Cardiac muscle cell (in vitro differentiated cells and primary cell): ENCODE data around the gene KCNQ1. TPM values are rescaled to one million over a fixed set of nuclear protein-coding genes. Genes with fewer than 3 reads are reported as not detected.

ENCODE experiments used
- DNase-seq, 2 donors: peaks; one replicate each; pipeline versions ENCODE4 v3.0.0 to v3.0.0-alpha.2; 2010 to 2017; ENCODE audit warnings: low read depth in 1 of 2, low spot score in 1 of 2
- H3K27ac ChIP-seq: fragments of 200-600 bp; sonication (generic); 2 replicates; pipeline ENCODE4 v1.5.1; 2016
- H3K27me3 ChIP-seq: fragments of 200-600 bp; sonication (generic); 2 replicates; pipeline ENCODE4 v1.6.0; 2016; ENCODE audit warnings: control low read depth
- H3K36me3 ChIP-seq: fragments of 200-600 bp; sonication (generic); 2 replicates; pipeline ENCODE4 v1.5.1; 2016; ENCODE audit warnings: control low read depth
- H3K4me1 ChIP-seq: fragments of 200-600 bp; sonication (generic); 2 replicates; pipeline ENCODE4 v1.8.1; 2017; ENCODE audit warnings: low read depth, mild to moderate bottlenecking, mixed run types
- H3K4me3 ChIP-seq: fragments of 200-600 bp; sonication (generic); 2 replicates; pipeline ENCODE4 v1.5.1; 2016; ENCODE audit warnings: mild to moderate bottlenecking
- H3K9me3 ChIP-seq: fragments of 200-600 bp; sonication (generic); 2 replicates; pipeline ENCODE4 v1.5.1; 2017; ENCODE audit warnings: low read depth, mild to moderate bottlenecking, control low read depth
- CTCF ChIP-seq: IDR thresholded peaks from 2 replicates; pipeline ENCODE4 v1.5.1; 2012; ENCODE audit warnings: low read depth, mild to moderate bottlenecking, low read length
- polyA plus RNA-seq: library from polyadenylated mRNA; unstranded; fragments of >200 nt; fragmentation: Nextera tagmentation; extraction: Ambion mirVana; gene quantifications from 2 replicates; pipeline ENCODE4 v1.2.1, GENCODE V29; 2016
- total RNA-seq: library from RNA; depleted of rRNA; stranded (reverse); fragments of >200 nt; gene quantifications from 2 replicates; pipeline ENCODE4 v1.2.3, GENCODE V29; 2016

Gene KCNQ1
- total and polyA plus RNA-seq, 2 experiments from 2014 or later, result 13.9 to 18.6 TPM

- H3K27me3 ChIP-seq, result peaks cover 3% of the 10 kb centered on the region
- no peaks in the 10 kb centered on the region for H3K9me3 ChIP-seq
- H3K27ac ChIP-seq, result no peak overlapping the region
- no peak for TF ChIP-seq CTCF
- H3K36me3 ChIP-seq, result no peaks in the 10 kb centered on the region
- H3K4me3 ChIP-seq, result no peak overlapping the region
- no peak for DNase-seq
- H3K4me1 ChIP-seq, result peaks cover 13% of the 10 kb centered on the region
These were observed 84.8 kb downstream of the KCNQ1 start for GRCh38 chr11:2529636-2530035.

- DNase-seq, result no peak
- Histone ChIP-seq H3K36me3 (no peaks in the 10 kb centered on the region), H3K9me3 (no peaks in the 10 kb centered on the region), H3K4me3 (no peak overlapping the region), H3K27me3 (peaks cover 3% of the 10 kb centered on the region), H3K4me1 (peaks cover 13% of the 10 kb centered on the region), H3K27ac (no peak overlapping the region)
- no peak for TF ChIP-seq CTCF
These were observed 85.5 kb downstream of the KCNQ1 start for GRCh38 chr11:2530131-2530854.

GRCh38 chr11:2530855-2531200, 86.0 kb downstream of the KCNQ1 start:
- Histone ChIP-seq H3K27ac (no peak overlapping the region), H3K27me3 (peaks cover 3% of the 10 kb centered on the region), H3K9me3 (no peaks in the 10 kb centered on the region), H3K4me3 (no peak overlapping the region), H3K4me1 (peaks cover 13% of the 10 kb centered on the region), H3K36me3 (no peaks in the 10 kb centered on the region)
- DNase-seq, result no peak
- no peak for TF ChIP-seq CTCF

GRCh38 chr11:2531277-2531986, 86.6 kb downstream of the KCNQ1 start:
- Histone ChIP-seq H3K36me3 (no peaks in the 10 kb centered on the region), H3K4me1 (peaks cover 13% of the 10 kb centered on the region), H3K27ac (no peak overlapping the region), H3K4me3 (no peak overlapping the region), H3K27me3 (peaks cover 3% of the 10 kb centered on the region), H3K9me3 (no peaks in the 10 kb centered on the region)
- DNase-seq, result peak; percentile 67 to 80
- peak; percentile 91 for TF ChIP-seq CTCF

GRCh38 chr11:2531987-2532703, 87.3 kb downstream of the KCNQ1 start:
- Histone ChIP-seq H3K4me3 (no peak overlapping the region), H3K27ac (no peak overlapping the region), H3K36me3 (no peaks in the 10 kb centered on the region), H3K4me1 (peaks cover 13% of the 10 kb centered on the region), H3K27me3 (peaks cover under 1% of the 10 kb centered on the region), H3K9me3 (no peaks in the 10 kb centered on the region)
- TF ChIP-seq CTCF, result no peak
- no peak for DNase-seq
